HepG2 (cell line): Measurements from ENCODE around the gene MXD1. TPM values are rescaled to one million over a fixed set of nuclear protein-coding genes. Genes with fewer than 3 reads are reported as not detected.
A peak's percentile ranks its signal among the peaks of the same experiment; 100 is the strongest.

Source experiments
- BCL6 ChIP-seq: IDR thresholded peaks from 2 replicates; pipeline ENCODE4 v1.6.1; 2016; ENCODE audit warnings: missing genetic modification reagents, missing compliant biosample characterization
- CREBL2 ChIP-seq: sonication (generic); formaldehyde crosslinking; IDR thresholded peaks from 2 replicates; pipeline ENCODE4 v1.8.1; 2023; ENCODE audit warnings: missing genetic modification reagents, mild to moderate bottlenecking, borderline replicate concordance
- EHMT2 ChIP-seq: fragments of 200-600 bp; sonication (generic); IDR thresholded peaks from 2 replicates; pipeline ENCODE4 v1.7.0; 2017; ENCODE audit warnings: antibody characterized with exemption, low read depth, low read length, borderline replicate concordance
- ELF1 ChIP-seq: sonication (generic); formaldehyde crosslinking; IDR thresholded peaks from 2 replicates; pipeline ENCODE4 v1.4.0; 2020; ENCODE audit warnings: missing genetic modification reagents
- HMGA1 ChIP-seq: sonication (generic); formaldehyde crosslinking; conservative IDR thresholded peaks from 2 replicates; pipeline ENCODE4 v1.4.0; 2020; ENCODE audit warnings: missing genetic modification reagents
- HNRNPH1 ChIP-seq: fragments of 200-400 bp; formaldehyde crosslinking; optimal IDR thresholded peaks from 2 replicates; pipeline ENCODE3; 2017; ENCODE audit warnings: mild to moderate bottlenecking, low read depth, low read length
- HOXD1 ChIP-seq: sonication (generic); formaldehyde crosslinking; IDR thresholded peaks from 2 replicates; pipeline ENCODE4 v1.5.0; 2020; ENCODE audit warnings: missing genetic modification reagents
- MAZ ChIP-seq, 2 experiments: sonication (generic) in 1 of 2; formaldehyde crosslinking in 1 of 2; IDR thresholded peaks; 2 replicates each; pipeline versions ENCODE4 v1.5.0 to v1.6.1; 2012 to 2020; ENCODE audit warnings: low read depth in 2 of 2, mild to moderate bottlenecking in 2 of 2, borderline replicate concordance in 1 of 2, improper control_type of control experiment in 1 of 2, low read length in 1 of 2, missing genetic modification reagents in 1 of 2, moderate library complexity in 1 of 2
- MBD4 ChIP-seq: IDR thresholded peaks from 2 replicates; pipeline ENCODE4 v1.6.1; 2012; ENCODE audit warnings: low read length, inconsistent platforms, borderline replicate concordance
- MIXL1 ChIP-seq: IDR thresholded peaks from 2 replicates; pipeline ENCODE4 v1.6.1; 2016
- MTA3 ChIP-seq: sonication (generic); formaldehyde crosslinking; IDR thresholded peaks from 2 replicates; pipeline ENCODE4 v1.4.0; 2020; ENCODE audit warnings: missing genetic modification reagents
- NCOA2 ChIP-seq: sonication (generic); formaldehyde crosslinking; IDR thresholded peaks from 2 replicates; pipeline ENCODE4 v1.8.0; 2022; ENCODE audit warnings: inconsistent platforms
- PBX3 ChIP-seq: sonication (generic); formaldehyde crosslinking; IDR thresholded peaks from 2 replicates; pipeline ENCODE4 v1.8.1; 2023; ENCODE audit warnings: missing genetic modification reagents, inconsistent platforms, borderline replicate concordance
- RBM39 ChIP-seq: fragments of 200-400 bp; formaldehyde crosslinking; IDR thresholded peaks from one replicate; pipeline ENCODE4 v1.6.1; 2018; ENCODE audit warnings: antibody characterized with exemption, mild to moderate bottlenecking, low read depth, low read length; ENCODE audit not compliant: poor library complexity, severe bottlenecking
- RORA ChIP-seq: sonication (generic); formaldehyde crosslinking; IDR thresholded peaks from 2 replicates; pipeline ENCODE4 v1.5.0; 2020; ENCODE audit warnings: mild to moderate bottlenecking, missing genetic modification reagents, moderate library complexity
- TEAD2 ChIP-seq: sonication (generic); formaldehyde crosslinking; IDR thresholded peaks from 2 replicates; pipeline ENCODE4 v1.9.0; 2021; ENCODE audit warnings: missing genetic modification reagents
- U2AF2 ChIP-seq: fragments of 200-400 bp; formaldehyde crosslinking; IDR thresholded peaks from 2 replicates; pipeline ENCODE4 v1.6.1; 2017; ENCODE audit warnings: low read depth, mild to moderate bottlenecking, low read length
- ZSCAN9 ChIP-seq: IDR thresholded peaks from 2 replicates; pipeline ENCODE4 v1.6.1; 2016; ENCODE audit warnings: borderline replicate concordance
- polyA plus RNA-seq, 8 experiments: library from polyadenylated mRNA; depleted of rRNA in 3 of 8; stranded (reverse) in 7 of 8; unstranded in 1 of 8; fragments of >200 nt; fragmentation: Illumina TruSeq in 4 of 8; extraction: Trizol in 4 of 8; gene quantifications; 2 replicates each; pipeline versions ENCODE4 v1.2.1 to v1.2.3, GENCODE V29; 2011 to 2016; ENCODE audit warnings: low read depth in 4 of 8, missing spikeins in 1 of 8, mixed read lengths in 1 of 8; ENCODE audit not compliant: insufficient read depth in 1 of 8
- total RNA-seq, 5 experiments: library from RNA; depleted of rRNA; stranded (reverse); fragments of >200 nt; fragmentation: Illumina TruSeq; extraction: Trizol; gene quantifications; 2 replicates each; pipeline ENCODE4 v1.2.3, GENCODE V29; 2016; ENCODE audit warnings: low read depth in 1 of 5
- TF ChIP-seq, protein P1 (sequence below), 2 experiments: sonication (generic) in 1 of 2; formaldehyde crosslinking in 1 of 2; IDR thresholded peaks; 2 replicates each; pipeline versions ENCODE4 v1.6.1 to v1.9.0; 2014 to 2022; ENCODE audit warnings: antibody characterized with exemption in 1 of 2, borderline replicate concordance in 1 of 2, inconsistent platforms in 1 of 2, low read depth in 1 of 2, missing genetic modification reagents in 1 of 2
- TF ChIP-seq, protein P2 (sequence below): IDR thresholded peaks from 2 replicates; pipeline ENCODE4 v1.6.1; 2016; ENCODE audit warnings: missing compliant biosample characterization, missing genetic modification reagents, borderline replicate concordance

Gene MXD1
- total and polyA plus RNA-seq, 2 of the 13 experiments (the other 11 are each of a cell fraction or from before 2014, with no cell fraction given) = 6.4 to 14.9 TPM

DNA sequence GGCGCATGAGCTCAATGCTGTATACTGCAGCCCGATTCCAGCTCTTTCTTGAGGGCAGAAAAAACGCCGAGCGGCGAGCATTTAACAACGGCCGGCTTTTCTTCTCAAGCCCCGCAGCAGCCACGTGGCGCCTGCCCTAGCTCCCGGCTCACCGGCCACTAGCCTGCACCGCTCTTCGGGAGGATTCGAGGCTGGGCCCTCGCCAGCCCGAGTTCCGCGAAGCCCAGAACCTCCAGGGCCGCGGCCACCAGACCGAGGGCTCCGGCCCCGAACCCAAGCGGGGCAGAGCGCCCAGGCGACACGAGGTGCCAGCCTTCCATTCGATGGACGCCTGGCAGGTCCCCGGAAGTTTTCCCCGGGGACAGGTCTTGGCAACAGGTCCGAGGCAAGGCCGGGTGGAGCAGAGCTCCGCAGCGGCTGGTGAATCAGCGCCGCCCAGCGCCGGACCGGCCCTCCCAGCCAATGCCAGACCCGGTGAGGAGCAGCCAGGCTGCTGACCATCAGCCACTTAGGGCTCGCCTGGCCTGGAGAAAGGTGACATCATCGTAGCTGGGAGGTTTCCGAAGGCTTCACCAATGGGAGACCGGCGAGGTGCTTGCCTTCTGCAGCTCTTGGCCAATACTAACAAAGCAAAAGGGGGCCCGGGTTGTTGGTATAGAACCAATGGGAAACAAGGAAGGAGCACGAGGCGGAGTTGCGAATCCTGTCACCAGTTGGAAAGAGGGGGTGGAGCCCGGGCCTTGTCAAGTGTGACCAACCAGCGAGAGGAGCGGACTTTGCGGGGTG lies 552 bp upstream of the MXD1 start (continued):
- TF ChIP-seq, protein P1, sequence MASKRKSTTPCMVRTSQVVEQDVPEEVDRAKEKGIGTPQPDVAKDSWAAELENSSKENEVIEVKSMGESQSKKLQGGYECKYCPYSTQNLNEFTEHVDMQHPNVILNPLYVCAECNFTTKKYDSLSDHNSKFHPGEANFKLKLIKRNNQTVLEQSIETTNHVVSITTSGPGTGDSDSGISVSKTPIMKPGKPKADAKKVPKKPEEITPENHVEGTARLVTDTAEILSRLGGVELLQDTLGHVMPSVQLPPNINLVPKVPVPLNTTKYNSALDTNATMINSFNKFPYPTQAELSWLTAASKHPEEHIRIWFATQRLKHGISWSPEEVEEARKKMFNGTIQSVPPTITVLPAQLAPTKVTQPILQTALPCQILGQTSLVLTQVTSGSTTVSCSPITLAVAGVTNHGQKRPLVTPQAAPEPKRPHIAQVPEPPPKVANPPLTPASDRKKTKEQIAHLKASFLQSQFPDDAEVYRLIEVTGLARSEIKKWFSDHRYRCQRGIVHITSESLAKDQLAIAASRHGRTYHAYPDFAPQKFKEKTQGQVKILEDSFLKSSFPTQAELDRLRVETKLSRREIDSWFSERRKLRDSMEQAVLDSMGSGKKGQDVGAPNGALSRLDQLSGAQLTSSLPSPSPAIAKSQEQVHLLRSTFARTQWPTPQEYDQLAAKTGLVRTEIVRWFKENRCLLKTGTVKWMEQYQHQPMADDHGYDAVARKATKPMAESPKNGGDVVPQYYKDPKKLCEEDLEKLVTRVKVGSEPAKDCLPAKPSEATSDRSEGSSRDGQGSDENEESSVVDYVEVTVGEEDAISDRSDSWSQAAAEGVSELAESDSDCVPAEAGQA (IDR thresholded peaks at IDR 0.05; ENCODE audit: low read depth) = peak; percentile 73; the same call in 1 of the 2 replicates
- TF ChIP-seq, protein P1 (CRISPR knock-in tag; IDR thresholded peaks at IDR 0.05; ENCODE audit: borderline replicate concordance) = peak; percentile 66; the same call in 1 of the 2 replicates
- TF ChIP-seq RBM39 (peak; percentile 97), HMGA1 (CRISPR knock-in tag) (no peak), NCOA2 (CRISPR knock-in tag) (peak; percentile 67), TEAD2 (CRISPR knock-in tag) (no peak; the same call in 1 of the 2 replicates), MAZ (IDR thresholded peaks at IDR 0.05; ENCODE audit: borderline replicate concordance, low read depth, low read length) (no peak), MAZ (CRISPR knock-in tag; IDR thresholded peaks at IDR 0.05; ENCODE audit: low read depth) (peak; percentile 14), HOXD1 (CRISPR knock-in tag) (0 out of 2 replicates have a peak, but pooled peaks have one; percentile 24), HNRNPH1 (no peak), PBX3 (CRISPR knock-in tag) (no peak), ZSCAN9 (CRISPR knock-in tag) (peak; percentile 82; the same call in 1 of the 2 replicates), RORA (CRISPR knock-in tag) (no peak), BCL6 (CRISPR knock-in tag) (peak; percentile 76), EHMT2 (peak; percentile 58; the same call in 1 of the 2 replicates), ELF1 (CRISPR knock-in tag) (peak; percentile 89), MTA3 (CRISPR knock-in tag) (no peak), U2AF2 (no peak), MBD4 (no peak), MIXL1 (peak; percentile 30; the same call in 1 of the 2 replicates), CREBL2 (CRISPR knock-in tag) (peak; percentile 54; the same call in 1 of the 2 replicates)
- TF ChIP-seq, protein P2, sequence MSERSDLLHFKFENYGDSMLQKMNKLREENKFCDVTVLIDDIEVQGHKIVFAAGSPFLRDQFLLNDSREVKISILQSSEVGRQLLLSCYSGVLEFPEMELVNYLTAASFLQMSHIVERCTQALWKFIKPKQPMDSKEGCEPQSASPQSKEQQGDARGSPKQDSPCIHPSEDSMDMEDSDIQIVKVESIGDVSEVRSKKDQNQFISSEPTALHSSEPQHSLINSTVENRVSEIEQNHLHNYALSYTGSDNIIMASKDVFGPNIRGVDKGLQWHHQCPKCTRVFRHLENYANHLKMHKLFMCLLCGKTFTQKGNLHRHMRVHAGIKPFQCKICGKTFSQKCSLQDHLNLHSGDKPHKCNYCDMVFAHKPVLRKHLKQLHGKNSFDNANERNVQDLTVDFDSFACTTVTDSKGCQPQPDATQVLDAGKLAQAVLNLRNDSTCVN (CRISPR knock-in tag) = no peak
